GM12801 (cell line): ENCODE data around the gene E2F6.

Experiments used
- CTCF ChIP-seq: IDR thresholded peaks from one replicate; pipeline ENCODE4 v1.5.1; 2011; ENCODE audit warnings: control low read depth; ENCODE audit not compliant: insufficient read length; ENCODE audit errors: extremely low read depth

Gene E2F6

GRCh38 chr2:11467129-11467649 lies 1.2 kb upstream of the E2F6 start:
- no peak for TF ChIP-seq CTCF

- no peak for TF ChIP-seq CTCF
Measured at GRCh38 chr2:11466307-11467128, 557 bp upstream of the E2F6 start.

- no peak for TF ChIP-seq CTCF
Measured at GRCh38 chr2:11465110-11465484, 864 bp downstream of the E2F6 start.

GRCh38 chr2:11459816-11460215 lies 6.1 kb downstream of the E2F6 start:
- TF ChIP-seq CTCF, result no peak

- TF ChIP-seq CTCF, result no peak
Measured at GRCh38 chr2:11458753-11459152, 7.2 kb downstream of the E2F6 start.

GRCh38 chr2:11457935-11458334 lies 8.0 kb downstream of the E2F6 start:
- no peak for TF ChIP-seq CTCF

- no peak for TF ChIP-seq CTCF
Measured at GRCh38 chr2:11456251-11456650, 9.7 kb downstream of the E2F6 start.
